HG03520 (cell line): ENCODE measurements around the gene PLEKHM1.
"Not testable (repeated sequence)": the region's sequence is repeated elsewhere in the genome, so short reads cannot be mapped to it uniquely, and the experiment has no call there.

Experiments used
- ATAC-seq: cut with Tn5 transposase; IDR thresholded peaks from one replicate; pipeline ENCODE4 v1.9.1; 2021; ENCODE audit warnings: mild to moderate bottlenecking, moderate library complexity; ENCODE audit not compliant: unreplicated experiment

PLEKHM1 gene

GRCh38 chr17:45444301-45444700 lies 46.2 kb downstream of the PLEKHM1 start:
- ATAC-seq = not testable (repeated sequence)

GRCh38 chr17:45443371-45444260 lies 46.9 kb downstream of the PLEKHM1 start:
- not testable (repeated sequence) for ATAC-seq

GRCh38 chr17:45441526-45442310 lies 48.8 kb downstream of the PLEKHM1 start:
- ATAC-seq = no peak

GRCh38 chr17:45440839-45441515 lies 49.5 kb downstream of the PLEKHM1 start:
- peak; percentile 59 for ATAC-seq

- ATAC-seq = no peak
These were observed 50.3 kb downstream of the PLEKHM1 start for GRCh38 chr17:45440161-45440778.

GRCh38 chr17:45438931-45439610 lies 51.5 kb downstream of the PLEKHM1 start:
- ATAC-seq = no peak

- ATAC-seq = no peak
These were observed 52.8 kb downstream of the PLEKHM1 start for GRCh38 chr17:45437465-45438283.

GRCh38 chr17:45436625-45437464 lies 53.7 kb downstream of the PLEKHM1 start:
- ATAC-seq = no peak

GRCh38 chr17:45436161-45436560 lies 54.4 kb downstream of the PLEKHM1 start:
- no peak for ATAC-seq

GRCh38 chr17:45435481-45435880 lies 55.0 kb downstream of the PLEKHM1 start:
- no peak for ATAC-seq

- ATAC-seq = no peak
These were observed 57.4 kb downstream of the PLEKHM1 start for GRCh38 chr17:45433159-45433535.

- ATAC-seq = no peak
These were observed 57.9 kb downstream of the PLEKHM1 start, which contains the start of gene ARHGAP27 for GRCh38 chr17:45432405-45433158. TSS of gene ARHGAP27 (minus strand) at chr17:45432870. CDS start at chr17:45430279, 2,591 bp downstream.

- ATAC-seq = peak; percentile 51
These were observed 58.8 kb downstream of the PLEKHM1 start for GRCh38 chr17:45431531-45432404.

GRCh38 chr17:45430738-45431530 lies 59.6 kb downstream of the PLEKHM1 start:
- no peak for ATAC-seq

- no peak for ATAC-seq
These were observed 60.3 kb downstream of the PLEKHM1 start for GRCh38 chr17:45430006-45430737.
